Transverse colon (tissue), 4 donors: ENCODE measurements around the gene KLC4. TPM values are rescaled to one million over a fixed set of nuclear protein-coding genes. Genes with fewer than 3 reads are reported as not detected.
"Not testable (repeated sequence)": the region's sequence is repeated elsewhere in the genome, so short reads cannot be mapped to it uniquely, and the experiment has no call there.

Experiments
- DNase-seq: peaks from one replicate; pipeline ENCODE4 v3.0.0-alpha.2; 2019
- H3K27ac ChIP-seq, 4 donors: fragments of 200-600 bp; sonication (generic); 2 replicates each; pipeline ENCODE4 v1.5.1; 2016 to 2018; ENCODE audit warnings: inconsistent platforms in 4 of 4
- H3K27me3 ChIP-seq: fragments of 200-600 bp; sonication (generic); 2 replicates; pipeline ENCODE4 v1.5.1; 2017; ENCODE audit warnings: inconsistent platforms
- H3K36me3 ChIP-seq, 4 donors: fragments of 200-600 bp; sonication (generic); 2 replicates each; pipeline ENCODE4 v1.5.1; 2017 to 2019; ENCODE audit warnings: inconsistent platforms in 4 of 4
- H3K4me1 ChIP-seq, 4 donors: fragments of 200-600 bp; sonication (generic); 2 replicates each; pipeline ENCODE4 v1.5.1; 2017 to 2020; ENCODE audit warnings: inconsistent platforms in 4 of 4
- H3K4me3 ChIP-seq, 4 donors: fragments of 200-600 bp; sonication (generic); 1 replicate in 1 of 4; 2 replicates in 3 of 4; pipeline versions ENCODE4 v1.5.1 to v1.6.1; 2017 to 2019; ENCODE audit warnings: inconsistent platforms in 4 of 4
- H3K9me3 ChIP-seq, 2 donors: fragments of 200-600 bp; sonication (generic); 2 replicates each; pipeline ENCODE4 v1.5.1; 2017 to 2019; ENCODE audit warnings: inconsistent platforms in 2 of 2
- EP300 ChIP-seq: sonication (generic); formaldehyde crosslinking; IDR thresholded peaks from one replicate; pipeline ENCODE4 v1.6.1; 2017; ENCODE audit warnings: antibody characterized with exemption, low read depth
- POLR2A ChIP-seq: fragments of 450-650 bp; IDR thresholded peaks from one replicate; pipeline ENCODE4 v1.6.1; 2016; ENCODE audit warnings: antibody characterized with exemption, mild to moderate bottlenecking, moderate library complexity
- POLR2AphosphoS5 ChIP-seq, 3 donors: sonication (generic); formaldehyde crosslinking; IDR thresholded peaks; one replicate each; pipeline ENCODE4 v1.6.1; 2016; ENCODE audit warnings: antibody characterized with exemption in 3 of 3
- WGBS, 2 donors: methylation state at CpG; one replicate each; pipeline ENCODE4 v1.1.5; 2018; ENCODE audit warnings: low coverage in 1 of 2; 5-methylcytosine and 5-hydroxymethylcytosine counted together
- in situ Hi-C, 4 donors: fragments of 200-750 bp; cut with MboI; loops; one replicate each; pipeline versions ENCODE4 v1.15.0 to v1.15.1; 2017; ENCODE audit warnings: low sequenced_read_pairs in 3 of 4, low pct_ligation_motif_present in 1 of 4, low pct_unique_long_range_greater_than_20kb in 1 of 4
- intact Hi-C: fragments of 100-400 bp; cut with DNase I; formaldehyde crosslinking; loops from one replicate; pipeline ENCODE4 v1.15.1; 2023; ENCODE audit warnings: low total_unique reads
- total RNA-seq, 4 donors: library from RNA; depleted of rRNA; stranded (reverse); fragments of >200 nt; gene quantifications; one replicate each; pipeline ENCODE4 v1.1.0, GENCODE V29; 2016
- TF ChIP-seq, protein P1 (sequence below), 5 experiments: fragments of 200-600 bp in 3 of 5; fragments of 450-650 bp in 2 of 5; sonication (generic) in 3 of 5; IDR thresholded peaks; 1 replicate in 2 of 5; 2 replicates in 3 of 5; pipeline ENCODE4 v1.5.1; 2016 to 2017; ENCODE audit warnings: antibody characterized with exemption in 5 of 5, inconsistent platforms in 3 of 5, mild to moderate bottlenecking in 2 of 5, moderate library complexity in 1 of 5

KLC4 gene
- total RNA-seq, 4 donors from 2014 or later: 91.9 to 296 (median 159) TPM

DNA sequence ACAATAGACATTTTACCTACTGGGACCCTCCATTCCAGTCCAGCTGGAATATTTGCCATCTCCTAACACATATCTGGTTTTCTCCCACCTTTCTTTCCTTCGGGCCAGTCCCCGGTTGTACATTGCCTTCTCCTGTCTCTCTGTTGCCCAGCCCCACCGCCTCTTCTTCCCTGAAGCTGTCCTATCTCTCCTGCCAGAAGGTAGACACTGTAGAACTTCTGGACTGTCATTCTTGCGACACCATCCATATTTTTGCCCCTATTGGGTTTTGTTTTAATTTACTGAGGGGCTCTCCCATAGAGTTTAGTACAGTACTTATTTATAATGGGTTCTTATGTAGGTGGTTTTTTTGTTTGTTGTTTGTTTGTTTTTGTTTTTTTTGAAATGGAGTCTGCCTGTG is 21.6 kb downstream of the KLC4 start:
- H3K4me3 ChIP-seq: no peak overlapping the region
- H3K27me3 ChIP-seq: peaks cover 13% of the 10 kb centered on the region
- 89 to 96% methylated on average over 4 of the region's 4 CpGs for WGBS, 2 donors
- intact Hi-C loops: no loop called here
- peaks cover 0 to 14% (median 10%) of the 10 kb centered on the region in 4 donors for H3K4me1 ChIP-seq
- no peak overlapping the region for H3K27ac ChIP-seq
- H3K9me3 ChIP-seq: no peaks in the 10 kb centered on the region
- no peak for TF ChIP-seq POLR2A
- DNase-seq: no peak
- no peaks in the 10 kb centered on the region for H3K36me3 ChIP-seq
- in situ Hi-C loops: no loop called here

DNA sequence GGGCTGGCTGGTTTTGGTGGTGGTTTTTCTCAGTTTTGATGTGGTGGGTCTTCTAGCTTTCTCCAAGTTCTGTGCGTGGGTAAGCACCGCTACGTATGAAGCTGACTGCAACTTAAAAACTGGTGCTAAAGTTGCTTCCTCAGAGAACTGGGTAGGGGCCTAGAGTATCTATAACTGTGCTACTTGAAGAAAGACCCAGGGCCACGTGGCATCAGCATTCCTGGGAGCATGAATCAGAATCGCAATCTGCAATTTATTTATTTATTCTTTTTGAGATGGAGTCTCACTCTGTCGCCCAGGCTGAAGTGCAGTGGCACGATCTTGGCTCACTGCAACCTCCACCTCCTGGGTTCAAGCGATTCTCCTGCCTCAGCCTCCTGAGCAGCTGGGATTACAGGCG is 22.5 kb downstream of the KLC4 start:
- DNase-seq, H3K9me3 ChIP-seq, H3K36me3 ChIP-seq, H3K4me1 ChIP-seq, intact Hi-C loops, H3K27ac ChIP-seq, in situ Hi-C loops, H3K4me3 ChIP-seq, H3K27me3 ChIP-seq: not testable (repeated sequence)
- 87 to 89% methylated on average over 5 to 9 of the region's 9 CpGs for WGBS, 2 donors

DNA sequence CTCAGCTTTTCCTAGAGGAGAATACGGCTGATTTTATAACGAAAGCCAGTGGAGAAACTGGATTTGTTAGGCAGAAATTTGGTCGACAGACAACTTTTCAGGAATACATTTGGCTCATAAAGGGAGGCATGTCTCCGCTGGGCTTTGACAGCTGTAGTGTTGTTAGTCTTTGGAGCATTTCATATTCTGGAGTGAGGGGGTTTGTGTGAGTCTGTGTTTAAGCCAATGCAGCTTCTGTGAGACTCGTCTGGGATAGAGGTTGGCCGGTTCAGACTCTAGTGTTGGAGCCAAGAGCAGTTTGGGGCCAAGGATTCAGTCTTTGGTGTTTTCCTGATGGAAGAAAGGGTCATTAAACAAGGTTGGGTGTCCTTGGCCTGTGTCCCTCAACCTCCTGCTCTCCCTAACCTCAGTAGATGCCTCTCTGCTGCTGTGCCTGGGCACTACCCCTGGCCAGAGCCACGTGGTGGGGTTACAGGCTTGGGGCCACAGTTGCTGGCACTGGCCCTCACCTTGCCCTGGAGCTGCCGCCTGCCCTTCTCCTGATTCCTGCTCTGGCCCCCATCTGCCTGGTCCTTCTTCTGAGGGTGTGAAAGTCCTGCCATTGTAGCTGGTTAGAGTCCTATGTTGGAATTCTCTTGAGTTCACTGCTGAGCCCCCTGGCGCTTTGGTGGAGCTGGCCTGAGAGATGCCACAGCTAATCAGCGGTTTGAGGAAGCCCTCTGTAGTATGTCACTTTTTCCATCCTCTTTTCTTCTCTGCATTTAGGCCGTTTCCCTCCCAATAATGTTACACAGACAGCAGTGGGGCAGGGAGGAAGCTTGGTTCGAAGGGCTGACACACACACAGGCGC is 23.6 kb downstream of the KLC4 start:
- Histone ChIP-seq H3K9me3 (no peaks in the 10 kb centered on the region), H3K4me1 (peaks cover 0 to 5% (median 0%) of the 10 kb centered on the region in 4 donors), H3K27me3 (no peaks in the 10 kb centered on the region), H3K4me3 (no peak overlapping the region), H3K27ac (no peak overlapping the region), H3K36me3 (no peaks in the 10 kb centered on the region)
- intact Hi-C loops (no loop called here), in situ Hi-C loops (no loop called here)
- no peak for TF ChIP-seq EP300
- no peak for TF ChIP-seq POLR2A
- TF ChIP-seq, protein P1, sequence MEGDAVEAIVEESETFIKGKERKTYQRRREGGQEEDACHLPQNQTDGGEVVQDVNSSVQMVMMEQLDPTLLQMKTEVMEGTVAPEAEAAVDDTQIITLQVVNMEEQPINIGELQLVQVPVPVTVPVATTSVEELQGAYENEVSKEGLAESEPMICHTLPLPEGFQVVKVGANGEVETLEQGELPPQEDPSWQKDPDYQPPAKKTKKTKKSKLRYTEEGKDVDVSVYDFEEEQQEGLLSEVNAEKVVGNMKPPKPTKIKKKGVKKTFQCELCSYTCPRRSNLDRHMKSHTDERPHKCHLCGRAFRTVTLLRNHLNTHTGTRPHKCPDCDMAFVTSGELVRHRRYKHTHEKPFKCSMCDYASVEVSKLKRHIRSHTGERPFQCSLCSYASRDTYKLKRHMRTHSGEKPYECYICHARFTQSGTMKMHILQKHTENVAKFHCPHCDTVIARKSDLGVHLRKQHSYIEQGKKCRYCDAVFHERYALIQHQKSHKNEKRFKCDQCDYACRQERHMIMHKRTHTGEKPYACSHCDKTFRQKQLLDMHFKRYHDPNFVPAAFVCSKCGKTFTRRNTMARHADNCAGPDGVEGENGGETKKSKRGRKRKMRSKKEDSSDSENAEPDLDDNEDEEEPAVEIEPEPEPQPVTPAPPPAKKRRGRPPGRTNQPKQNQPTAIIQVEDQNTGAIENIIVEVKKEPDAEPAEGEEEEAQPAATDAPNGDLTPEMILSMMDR (IDR thresholded peaks at IDR 0.05): no peak
- no peak for TF ChIP-seq POLR2AphosphoS5 (IDR thresholded peaks at IDR 0.05)
- no peak for DNase-seq
- WGBS, 2 donors: 67 to 79% methylated on average over 1 to 13 of the region's 13 CpGs

DNA sequence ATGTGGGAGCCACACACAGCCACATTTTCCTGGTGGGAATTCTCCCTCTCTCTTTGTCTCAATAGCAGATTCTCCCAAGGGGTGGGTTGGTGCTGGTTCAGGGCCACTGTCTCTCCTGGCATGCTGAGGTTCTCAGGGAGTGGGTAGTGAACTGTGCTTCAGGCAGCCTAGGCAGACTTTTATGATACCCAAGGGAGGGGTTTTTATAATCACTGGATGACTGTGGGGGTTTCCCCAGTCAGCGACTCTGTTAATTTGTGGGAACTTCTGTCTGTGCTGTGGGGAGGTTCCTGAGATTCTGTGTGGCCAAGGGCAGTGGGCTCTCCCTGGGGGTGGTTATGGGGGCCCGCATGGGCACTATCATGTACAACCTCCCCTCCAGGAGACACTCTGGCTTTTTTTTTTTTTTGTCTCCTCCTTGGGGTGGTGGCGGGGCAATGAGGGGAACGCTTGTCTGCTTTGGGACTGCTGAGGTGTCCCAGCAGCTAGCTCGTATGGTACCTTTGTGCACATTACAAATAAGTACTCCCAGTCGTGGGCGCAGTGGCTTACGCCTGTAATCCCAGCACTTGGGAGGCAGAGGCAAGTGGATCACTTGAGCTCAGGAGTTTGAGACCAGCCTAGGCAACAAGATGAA is 26.7 kb downstream of the KLC4 start:
- Histone ChIP-seq H3K36me3 (no peaks in the 10 kb centered on the region), H3K4me3 (no peak overlapping the region), H3K27ac (no peak overlapping the region), H3K27me3 (no peaks in the 10 kb centered on the region), H3K4me1 (peaks cover 0 to 5% (median 0%) of the 10 kb centered on the region in 4 donors), H3K9me3 (no peaks in the 10 kb centered on the region)
- in situ Hi-C loops (no loop called here), intact Hi-C loops (no loop called here)
- DNase-seq: no peak
- 49% methylated on average over 8 of the region's 8 CpGs; no CpG with 5 or more reads in 1 of the 2 donors for WGBS, 2 donors
- TF ChIP-seq, protein P1 (IDR thresholded peaks at IDR 0.05): no peak
- TF ChIP-seq POLR2A (no peak), POLR2AphosphoS5 (IDR thresholded peaks at IDR 0.05) (no peak), EP300 (no peak)

DNA sequence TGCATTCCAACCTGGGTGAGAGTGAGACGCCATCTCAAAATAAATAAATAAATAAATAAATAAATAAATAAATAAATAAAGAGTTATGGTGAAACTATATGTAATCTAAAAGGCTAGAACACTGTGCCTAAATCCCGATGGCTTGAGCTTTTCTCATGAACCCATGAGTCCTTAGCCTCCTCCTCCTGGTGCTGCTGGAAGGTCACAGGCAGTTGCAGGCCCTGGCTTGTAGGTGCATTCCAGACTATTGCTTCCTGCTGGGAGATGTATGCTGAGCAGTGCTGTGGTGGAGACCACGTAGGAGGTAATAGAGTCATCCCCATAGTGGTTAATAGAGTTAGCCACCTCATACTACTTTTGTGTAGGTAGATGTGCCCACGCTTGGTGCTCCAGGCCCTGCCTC is 29.2 kb downstream of the KLC4 start:
- intact Hi-C loops (no loop called here), in situ Hi-C loops (no loop called here)
- WGBS, 2 donors: 40 to 85% methylated on average over 1 to 4 of the region's 4 CpGs
- peaks cover 0 to 5% (median under 1%) of the 10 kb centered on the region in 4 donors for H3K4me1 ChIP-seq
- H3K4me3 ChIP-seq: no peak overlapping the region
- no peak for DNase-seq
- H3K9me3 ChIP-seq: no peaks in the 10 kb centered on the region
- H3K27me3 ChIP-seq: no peaks in the 10 kb centered on the region
- TF ChIP-seq, protein P1 (IDR thresholded peaks at IDR 0.05): no peak
- TF ChIP-seq EP300: no peak
- TF ChIP-seq POLR2A: no peak
- no peak for TF ChIP-seq POLR2AphosphoS5 (IDR thresholded peaks at IDR 0.05)
- H3K36me3 ChIP-seq: no peaks in the 10 kb centered on the region
- no peak overlapping the region for H3K27ac ChIP-seq
